GM19395 (cell line): ENCODE measurements around the gene SRRD.

ENCODE experiments used
- ATAC-seq: cut with Tn5 transposase; IDR thresholded peaks from one replicate; pipeline ENCODE4 v1.9.1; 2021; ENCODE audit warnings: mild to moderate bottlenecking, moderate library complexity; ENCODE audit not compliant: unreplicated experiment

The SRRD gene

DNA sequence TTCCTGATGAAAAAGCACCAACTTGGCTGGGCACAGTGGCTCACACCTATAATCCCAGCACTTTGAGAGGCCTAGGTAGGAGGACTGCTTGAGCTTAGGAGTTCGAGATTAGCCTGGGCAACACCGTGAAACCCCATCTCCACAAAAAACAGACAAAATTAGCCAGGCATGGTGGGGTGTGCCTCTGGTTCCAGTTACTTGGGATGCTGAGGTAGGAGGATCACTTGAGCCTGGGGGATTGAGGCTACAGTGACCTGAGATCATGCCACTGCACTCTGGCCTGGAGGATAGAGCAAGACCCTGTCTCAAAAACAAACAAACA is 3.1 kb upstream of the SRRD start:
- ATAC-seq: no peak

DNA sequence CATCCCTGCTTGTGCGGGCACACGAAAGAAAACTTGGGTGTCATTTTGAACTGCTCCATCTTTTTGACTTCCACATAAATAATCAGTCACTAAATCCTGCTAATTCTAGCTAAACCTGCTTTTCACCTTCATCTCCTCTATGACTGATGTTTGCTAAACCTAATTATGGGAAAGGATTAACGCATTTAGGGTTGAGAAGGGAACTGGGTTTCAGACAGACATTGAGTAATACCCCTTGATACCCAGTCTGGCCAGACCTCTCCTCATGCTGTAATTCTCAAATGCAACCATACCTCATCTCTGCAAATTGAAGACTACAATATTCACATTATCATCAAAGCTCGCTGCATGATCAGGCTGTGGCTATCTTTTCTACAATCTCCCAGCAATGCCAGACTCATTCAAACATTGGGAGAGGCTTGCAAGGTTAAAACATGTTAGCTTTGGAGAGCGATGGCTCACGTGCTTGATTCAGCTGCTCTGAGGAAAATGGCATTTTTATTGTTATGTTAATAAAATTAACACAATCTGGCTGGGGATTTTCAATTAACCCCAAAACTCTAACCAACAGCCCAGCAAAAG is 2.5 kb upstream of the SRRD start:
- ATAC-seq: no peak

DNA sequence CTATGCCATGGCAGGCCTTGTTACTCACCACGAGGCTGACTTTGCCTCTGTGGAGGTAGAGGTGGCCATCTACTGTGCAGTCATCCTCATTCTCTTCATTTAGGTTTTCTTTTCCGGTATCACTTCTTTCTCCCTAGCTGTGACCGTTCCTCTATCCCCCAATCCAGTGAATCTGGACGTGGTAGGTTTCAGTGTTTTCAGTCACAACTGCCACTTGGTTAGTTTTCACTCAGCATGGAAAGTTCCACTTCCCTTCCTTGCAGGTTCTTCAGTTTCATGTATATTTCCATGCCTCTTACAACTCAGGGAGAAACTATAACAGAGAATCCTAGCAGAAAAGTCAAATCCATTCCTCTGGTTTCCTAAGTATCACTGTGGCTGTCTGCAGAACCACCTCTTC is 2.0 kb upstream of the SRRD start:
- no peak for ATAC-seq

DNA sequence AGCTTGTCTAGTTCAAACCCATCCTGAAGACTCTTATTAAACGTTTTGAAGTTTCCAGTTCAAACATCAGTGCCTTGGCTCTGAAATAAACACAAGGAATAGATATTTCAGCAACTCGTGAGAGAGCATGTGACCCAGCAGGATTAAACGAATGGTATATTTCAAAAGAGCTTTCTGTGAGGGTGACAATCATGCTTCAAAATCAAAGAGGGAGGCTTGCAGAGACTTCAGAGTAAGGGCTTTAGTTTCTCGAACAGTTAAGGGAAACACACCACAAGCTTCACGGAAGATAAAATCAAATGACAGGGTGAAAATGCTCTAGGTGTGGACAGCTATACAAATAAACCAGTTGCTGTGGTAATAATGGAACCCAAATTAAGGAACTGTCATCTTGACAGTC is 1.5 kb upstream of the SRRD start:
- no peak for ATAC-seq

DNA sequence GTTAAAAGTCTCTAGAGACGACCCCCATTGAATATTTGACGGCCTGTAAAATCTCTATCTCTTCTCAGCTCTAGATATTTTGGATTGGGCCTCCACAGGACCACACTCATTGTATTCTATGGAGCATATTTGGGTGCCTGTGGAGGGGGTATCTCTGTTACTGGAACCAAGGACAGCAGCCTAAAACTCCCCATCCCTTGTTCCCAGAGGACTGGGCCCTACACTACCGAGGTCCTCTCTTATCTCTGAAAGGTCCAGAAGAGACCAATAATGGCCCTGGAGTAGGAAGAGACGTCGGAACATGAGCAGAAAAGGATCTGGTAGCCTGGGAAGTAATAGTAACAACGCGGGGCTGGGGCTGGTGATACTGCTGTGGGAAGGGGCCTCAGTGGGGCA is 636 bp upstream of the SRRD start:
- ATAC-seq: no peak

GRCh38 chr22:26484360-26484706 is 656 bp downstream of the SRRD start:
- no peak for ATAC-seq

DNA sequence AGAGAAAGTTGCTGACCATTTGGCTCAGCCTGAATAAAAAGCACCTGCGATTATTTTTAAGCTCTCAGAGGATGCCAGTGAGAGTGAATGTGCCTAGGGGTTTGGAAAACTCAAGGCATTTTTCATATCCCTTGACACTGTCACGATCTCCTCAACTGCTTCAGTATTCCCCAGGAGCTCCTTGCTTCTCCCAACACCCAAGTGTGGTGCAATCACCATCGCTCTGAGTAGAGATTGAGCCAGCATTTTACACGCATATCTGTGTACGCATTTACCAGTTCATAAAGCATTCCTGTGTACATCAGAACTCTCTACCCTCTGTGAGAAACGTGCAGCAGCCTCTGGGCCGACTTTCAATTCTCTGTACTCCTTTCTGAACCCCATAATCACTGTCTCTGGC is 1.3 kb downstream of the SRRD start:
- no peak for ATAC-seq

GRCh38 chr22:26485806-26486390 is 2.2 kb downstream of the SRRD start:
- no peak for ATAC-seq

- no peak for ATAC-seq
These were observed 2.7 kb downstream of the SRRD start for GRCh38 chr22:26486394-26486793.

- ATAC-seq: no peak
These were observed 4.3 kb downstream of the SRRD start for GRCh38 chr22:26487996-26488395.

DNA sequence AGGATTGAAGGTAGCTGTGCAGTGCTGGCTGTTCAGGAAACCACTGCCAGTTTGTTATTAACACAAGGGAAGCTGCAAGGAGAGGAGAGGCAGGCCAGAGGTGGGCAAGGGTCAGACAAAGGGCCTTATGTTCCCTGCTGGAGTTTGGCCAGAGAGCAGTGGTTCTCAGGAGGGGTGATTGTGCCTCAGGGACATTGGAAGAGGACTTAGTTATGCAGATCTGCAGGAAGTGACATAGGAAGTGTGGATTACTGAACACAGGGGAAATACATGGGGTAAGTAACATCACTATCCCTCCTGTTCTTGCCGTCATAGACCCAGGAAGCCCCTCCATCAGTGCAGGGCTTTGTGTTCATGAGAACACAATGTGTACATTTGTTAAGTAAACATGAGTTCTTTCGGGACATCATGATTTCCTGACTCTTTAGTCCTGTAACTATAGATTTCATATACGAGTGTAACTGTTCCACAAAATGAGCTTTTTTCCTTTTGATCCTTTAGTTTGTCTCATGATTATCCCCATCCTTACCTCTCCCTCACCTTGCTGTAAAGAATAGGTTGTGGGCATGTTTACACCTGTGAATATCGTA is 5.9 kb downstream of the SRRD start:
- no peak for ATAC-seq

- no peak for ATAC-seq
These were observed 8.5 kb downstream of the SRRD start for GRCh38 chr22:26492220-26492619.

DNA sequence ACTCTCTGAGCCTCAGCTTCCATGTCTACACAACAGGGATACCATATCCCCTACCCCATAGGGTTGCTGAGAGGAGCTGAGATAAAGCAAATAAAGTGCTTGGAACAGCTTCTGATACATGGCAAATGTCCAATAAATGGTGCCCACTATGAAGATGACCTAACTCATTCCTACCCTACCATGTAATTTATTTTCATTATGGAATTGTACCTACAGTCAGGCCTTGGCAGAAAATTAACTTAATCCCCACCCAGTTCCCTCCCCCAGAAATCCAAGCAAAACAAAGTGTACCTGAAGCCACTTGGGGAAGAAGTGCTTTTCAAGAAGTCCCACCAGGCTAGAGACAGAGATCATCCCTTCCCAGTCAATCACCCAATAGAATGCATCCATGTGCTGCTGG is 10.8 kb downstream of the SRRD start:
- ATAC-seq: no peak

- no peak for ATAC-seq
These were observed 12.8 kb downstream of the SRRD start for GRCh38 chr22:26496456-26496855.

- ATAC-seq: no peak
These were observed 15.6 kb downstream of the SRRD start for GRCh38 chr22:26499188-26499703.

GRCh38 chr22:26501996-26502395 is 18.3 kb downstream of the SRRD start:
- no peak for ATAC-seq

DNA sequence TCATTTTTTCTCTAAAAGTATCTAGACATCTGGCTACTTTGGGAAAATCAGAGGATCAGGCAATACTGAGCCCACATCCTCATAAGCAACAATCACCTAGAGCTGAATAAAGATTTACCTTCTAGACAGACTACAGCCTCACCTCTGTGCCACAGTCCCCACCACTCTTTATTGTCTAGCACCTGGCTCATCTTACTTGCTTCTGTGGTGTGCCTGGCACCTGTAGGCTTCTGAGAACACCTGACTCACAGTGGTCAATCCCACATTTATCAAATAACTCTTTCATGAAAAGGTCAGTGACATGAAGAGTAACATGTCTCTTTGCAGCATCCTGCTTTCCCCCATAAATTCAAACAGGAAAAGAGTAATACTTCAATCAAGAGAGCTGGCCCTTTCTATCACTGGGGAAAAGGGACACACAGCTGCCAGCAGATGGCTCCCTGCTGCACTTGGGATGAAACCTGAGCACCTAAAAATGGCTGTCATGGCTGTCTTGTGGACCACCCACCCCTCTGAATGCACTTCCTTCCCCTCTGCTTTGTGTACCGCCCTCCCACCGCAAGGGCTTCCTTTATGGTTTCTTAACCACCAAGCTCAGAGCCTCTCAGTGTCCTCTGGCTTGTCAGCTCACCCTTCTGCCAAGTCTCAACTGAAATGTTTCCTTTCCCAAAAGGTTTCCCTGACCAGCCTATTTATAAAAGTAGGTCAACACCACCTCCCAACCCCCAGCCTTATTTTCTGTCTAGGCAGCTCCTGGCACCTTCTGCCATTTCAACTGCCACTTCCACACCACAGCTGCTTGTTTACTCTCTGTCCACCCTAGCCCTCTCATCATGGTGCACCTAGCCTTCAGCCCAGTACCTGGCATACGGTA is 19.2 kb downstream of the SRRD start:
- ATAC-seq: no peak

DNA sequence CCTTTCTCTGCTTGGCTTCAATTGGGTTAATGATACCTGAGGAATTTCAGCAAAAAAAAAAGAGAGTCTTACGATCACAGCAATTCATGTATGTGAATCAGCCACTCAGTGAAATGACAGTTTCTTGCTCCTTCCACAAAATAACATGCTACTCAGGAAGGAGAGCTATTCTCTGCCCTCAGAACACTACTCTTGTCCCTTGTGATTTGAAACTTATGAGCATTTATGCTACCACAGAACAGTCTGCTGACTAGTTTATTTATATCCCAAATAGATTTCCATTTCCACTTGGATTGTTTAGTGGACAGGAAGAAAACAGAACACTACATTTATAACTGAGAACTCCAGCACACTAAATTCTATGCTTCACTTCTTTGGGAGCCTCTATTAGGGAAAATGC is 20.1 kb downstream of the SRRD start:
- ATAC-seq: no peak

DNA sequence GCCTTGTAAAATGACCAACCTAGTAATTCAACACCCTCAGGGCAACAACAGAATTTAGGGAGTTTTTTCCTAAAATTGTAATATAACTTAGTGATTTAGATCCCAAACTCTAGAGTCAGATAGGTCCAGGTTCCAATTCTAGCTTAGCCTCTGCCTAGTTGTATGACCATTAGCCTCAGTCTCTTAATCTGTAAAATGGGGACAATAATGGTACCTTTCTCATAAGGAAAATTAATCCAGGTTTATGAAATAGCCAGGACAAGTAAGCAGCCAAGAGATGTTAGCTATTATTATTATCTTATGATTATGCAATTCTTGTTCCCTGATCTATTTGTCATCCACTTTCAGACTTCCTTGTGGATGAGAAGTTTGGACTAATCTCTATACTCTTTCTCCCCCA is 24.5 kb downstream of the SRRD start:
- ATAC-seq: no peak

GRCh38 chr22:26512149-26512793 is 28.6 kb downstream of the SRRD start, which contains the start of gene TFIP11:
TFIP11 (minus strand) TSS chr22:26512473; CDS start chr22:26510272, 2,201 bp downstream.
- ATAC-seq: peak; percentile 96

DNA sequence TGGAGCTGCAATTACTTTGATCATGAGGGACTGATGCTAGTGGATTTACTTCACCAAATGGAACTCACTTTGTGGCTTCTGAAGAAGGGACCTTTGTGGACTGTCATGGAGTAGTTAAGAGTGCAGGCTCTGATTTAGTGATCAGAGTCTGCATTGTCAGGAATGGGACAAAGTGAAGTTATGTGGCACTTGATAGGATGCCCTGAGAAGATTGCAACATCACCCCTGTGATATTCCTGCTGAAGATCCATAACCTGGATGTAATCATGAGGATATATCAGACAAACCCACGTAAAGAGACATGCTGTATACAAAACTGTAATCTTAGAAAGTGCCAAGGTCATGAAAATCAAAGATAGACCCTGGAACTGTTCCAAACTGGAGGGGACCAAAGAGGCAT is 30.2 kb downstream of the SRRD start:
- no peak for ATAC-seq
